Measurements from ENCODE around the gene TRMT10A. TPM values are rescaled to one million over a fixed set of nuclear protein-coding genes. Genes with fewer than 3 reads are reported as not detected.
A peak's percentile ranks its signal among the peaks of the same experiment; 100 is the strongest.

The TRMT10A gene
- total and polyA plus RNA-seq, 2 of the 13 experiments (the other 11 are each of a cell fraction or from before 2014, with no cell fraction given), result 3.9 to 12.6 TPM

- TF ChIP-seq SP5 (CRISPR knock-in tag; IDR thresholded peaks at IDR 0.05; ENCODE audit: borderline replicate concordance, low read depth) (peak; percentile 28; the same call in 1 of the 2 replicates), KDM2A (CRISPR knock-in tag; IDR thresholded peaks at IDR 0.05; ENCODE audit: borderline replicate concordance, low read depth) (peak; percentile 69; the same call in 1 of the 2 replicates), NCOA2 (CRISPR knock-in tag; IDR thresholded peaks at IDR 0.05) (peak; percentile 27; the same call in 1 of the 2 replicates), ZNF333 (CRISPR knock-in tag; IDR thresholded peaks at IDR 0.05; ENCODE audit: borderline replicate concordance) (no peak), MAF1 (CRISPR knock-in tag; IDR thresholded peaks at IDR 0.05; ENCODE audit: borderline replicate concordance) (no peak), NR2C2 (CRISPR knock-in tag; IDR thresholded peaks at IDR 0.05; ENCODE audit: borderline replicate concordance) (peak; percentile 98), SYNCRIP (IDR thresholded peaks at IDR 0.05; ENCODE audit: insufficient read depth, low read depth, low read length) (no peak), RXRA (CRISPR knock-in tag; IDR thresholded peaks at IDR 0.05) (peak; percentile 52; the same call in 1 of the 2 replicates), YEATS2 (CRISPR knock-in tag; IDR thresholded peaks at IDR 0.05; ENCODE audit: borderline replicate concordance) (peak; percentile 81; the same call in 1 of the 2 replicates), HMG20A (CRISPR knock-in tag; IDR thresholded peaks at IDR 0.05; ENCODE audit: borderline replicate concordance) (no peak), ETV6 (CRISPR knock-in tag; conservative IDR thresholded peaks at IDR 0.05) (no peak), ZNF331 (CRISPR knock-in tag; IDR thresholded peaks at IDR 0.05) (no peak), ZNF691 (CRISPR knock-in tag; IDR thresholded peaks at IDR 0.05; ENCODE audit: borderline replicate concordance, low read depth) (0 out of 2 replicates have a peak, but pooled peaks have one; percentile 44), CC2D1A (CRISPR knock-in tag; IDR thresholded peaks at IDR 0.05) (no peak), TRIM24 (CRISPR knock-in tag; IDR thresholded peaks at IDR 0.05) (no peak), NFE2L1 (CRISPR knock-in tag; IDR thresholded peaks at IDR 0.05; ENCODE audit: borderline replicate concordance) (no peak), HIVEP1 (CRISPR knock-in tag; IDR thresholded peaks at IDR 0.05) (no peak), PHF21A (CRISPR knock-in tag; IDR thresholded peaks at IDR 0.05) (peak; percentile 61; the same call in 1 of the 2 replicates), ZNF570 (CRISPR knock-in tag; IDR thresholded peaks at IDR 0.05; ENCODE audit: borderline replicate concordance) (no peak), TGIF2 (CRISPR knock-in tag; IDR thresholded peaks at IDR 0.05) (0 out of 2 replicates have a peak, but pooled peaks have one; percentile 54), NR2F1 (CRISPR knock-in tag; IDR thresholded peaks at IDR 0.05) (0 out of 4 replicates have a peak, but pooled peaks of 1 of the 2 experiments have one; percentile 9), DR1 (CRISPR knock-in tag; IDR thresholded peaks at IDR 0.05) (no peak; the same call in 1 of the 2 replicates), ZNF563 (CRISPR knock-in tag; IDR thresholded peaks at IDR 0.05) (no peak)
- TF ChIP-seq, protein P1, sequence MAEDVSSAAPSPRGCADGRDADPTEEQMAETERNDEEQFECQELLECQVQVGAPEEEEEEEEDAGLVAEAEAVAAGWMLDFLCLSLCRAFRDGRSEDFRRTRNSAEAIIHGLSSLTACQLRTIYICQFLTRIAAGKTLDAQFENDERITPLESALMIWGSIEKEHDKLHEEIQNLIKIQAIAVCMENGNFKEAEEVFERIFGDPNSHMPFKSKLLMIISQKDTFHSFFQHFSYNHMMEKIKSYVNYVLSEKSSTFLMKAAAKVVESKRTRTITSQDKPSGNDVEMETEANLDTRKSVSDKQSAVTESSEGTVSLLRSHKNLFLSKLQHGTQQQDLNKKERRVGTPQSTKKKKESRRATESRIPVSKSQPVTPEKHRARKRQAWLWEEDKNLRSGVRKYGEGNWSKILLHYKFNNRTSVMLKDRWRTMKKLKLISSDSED (CRISPR knock-in tag; IDR thresholded peaks at IDR 0.05), result no peak
- TF ChIP-seq, protein P2, sequence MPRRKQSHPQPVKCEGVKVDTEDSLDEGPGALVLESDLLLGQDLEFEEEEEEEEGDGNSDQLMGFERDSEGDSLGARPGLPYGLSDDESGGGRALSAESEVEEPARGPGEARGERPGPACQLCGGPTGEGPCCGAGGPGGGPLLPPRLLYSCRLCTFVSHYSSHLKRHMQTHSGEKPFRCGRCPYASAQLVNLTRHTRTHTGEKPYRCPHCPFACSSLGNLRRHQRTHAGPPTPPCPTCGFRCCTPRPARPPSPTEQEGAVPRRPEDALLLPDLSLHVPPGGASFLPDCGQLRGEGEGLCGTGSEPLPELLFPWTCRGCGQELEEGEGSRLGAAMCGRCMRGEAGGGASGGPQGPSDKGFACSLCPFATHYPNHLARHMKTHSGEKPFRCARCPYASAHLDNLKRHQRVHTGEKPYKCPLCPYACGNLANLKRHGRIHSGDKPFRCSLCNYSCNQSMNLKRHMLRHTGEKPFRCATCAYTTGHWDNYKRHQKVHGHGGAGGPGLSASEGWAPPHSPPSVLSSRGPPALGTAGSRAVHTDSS (CRISPR knock-in tag; conservative IDR thresholded peaks at IDR 0.05), result no peak
- TF ChIP-seq, protein P3, sequence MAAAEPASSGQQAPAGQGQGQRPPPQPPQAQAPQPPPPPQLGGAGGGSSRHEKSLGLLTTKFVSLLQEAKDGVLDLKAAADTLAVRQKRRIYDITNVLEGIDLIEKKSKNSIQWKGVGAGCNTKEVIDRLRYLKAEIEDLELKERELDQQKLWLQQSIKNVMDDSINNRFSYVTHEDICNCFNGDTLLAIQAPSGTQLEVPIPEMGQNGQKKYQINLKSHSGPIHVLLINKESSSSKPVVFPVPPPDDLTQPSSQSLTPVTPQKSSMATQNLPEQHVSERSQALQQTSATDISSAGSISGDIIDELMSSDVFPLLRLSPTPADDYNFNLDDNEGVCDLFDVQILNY (CRISPR knock-in tag; conservative IDR thresholded peaks at IDR 0.05), result no peak
Observed at GRCh38 chr4:99563310-99564186, at the start of gene TRMT10A (continued).

Measured in HepG2 (cell line).